ENCODE data around the gene SPAG16.

The SPAG16 gene

DNA sequence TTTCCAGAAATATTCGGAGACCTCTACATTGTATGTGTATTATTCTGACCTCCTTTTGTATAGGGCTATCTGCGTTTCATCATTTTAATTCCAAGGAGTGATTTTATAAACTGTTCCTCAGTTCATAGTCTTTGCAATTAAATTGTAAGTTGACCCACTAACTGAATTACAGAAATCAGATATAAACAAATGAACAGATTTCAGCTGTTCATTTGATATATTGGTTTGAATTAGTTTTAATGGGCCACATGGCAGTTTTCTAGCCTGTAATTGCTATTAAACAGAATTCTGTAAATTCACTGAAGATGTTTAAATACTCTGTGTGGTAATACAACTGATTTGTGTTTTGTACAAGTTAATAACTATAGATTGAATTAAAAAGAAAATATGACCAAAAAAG is 780.2 kb downstream of the SPAG16 start:
- Histone ChIP-seq H3K27ac (ENCODE audit: low read depth, low read length) (no peak overlapping the region), H3K4me3 (ENCODE audit: low read length) (no peak overlapping the region), H3K27me3 (ENCODE audit: control insufficient read depth, insufficient read depth, low read length) (no peaks in the 10 kb centered on the region), H3K36me3 (ENCODE audit: control insufficient read depth, insufficient read depth, low read length) (no peaks in the 10 kb centered on the region), H3K4me1 (ENCODE audit: control insufficient read depth, insufficient read depth, low read length) (peaks cover 2% of the 10 kb centered on the region), H3K9ac (ENCODE audit: low read length) (no peak overlapping the region)

DNA sequence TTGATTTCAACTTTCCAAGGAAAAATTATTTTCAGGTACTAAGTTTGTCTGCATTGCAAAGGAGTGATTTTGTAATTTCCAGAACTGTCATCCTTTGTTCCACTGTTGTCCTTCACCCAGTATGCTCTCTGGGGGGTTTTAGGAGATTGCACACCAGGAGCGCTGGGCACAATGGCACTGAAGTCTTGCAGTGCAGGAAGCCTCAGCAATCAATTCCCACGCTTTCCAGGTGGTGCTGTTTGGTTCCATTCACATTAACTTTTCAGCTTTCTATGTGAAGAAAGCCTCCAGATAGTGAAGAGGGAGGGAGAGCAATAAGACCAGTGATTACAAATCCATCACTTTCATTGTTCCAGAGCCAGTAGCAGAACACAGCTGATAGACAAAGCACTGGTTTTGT is 782.6 kb downstream of the SPAG16 start:
- Histone ChIP-seq H3K27me3 (ENCODE audit: control insufficient read depth, insufficient read depth, low read length) (no peaks in the 10 kb centered on the region), H3K4me1 (ENCODE audit: control insufficient read depth, insufficient read depth, low read length) (peaks cover 5% of the 10 kb centered on the region), H3K36me3 (ENCODE audit: control insufficient read depth, insufficient read depth, low read length) (no peaks in the 10 kb centered on the region), H3K27ac (ENCODE audit: low read depth, low read length) (no peak overlapping the region), H3K4me3 (ENCODE audit: low read length) (no peak overlapping the region), H3K9ac (ENCODE audit: low read length) (no peak overlapping the region)

DNA sequence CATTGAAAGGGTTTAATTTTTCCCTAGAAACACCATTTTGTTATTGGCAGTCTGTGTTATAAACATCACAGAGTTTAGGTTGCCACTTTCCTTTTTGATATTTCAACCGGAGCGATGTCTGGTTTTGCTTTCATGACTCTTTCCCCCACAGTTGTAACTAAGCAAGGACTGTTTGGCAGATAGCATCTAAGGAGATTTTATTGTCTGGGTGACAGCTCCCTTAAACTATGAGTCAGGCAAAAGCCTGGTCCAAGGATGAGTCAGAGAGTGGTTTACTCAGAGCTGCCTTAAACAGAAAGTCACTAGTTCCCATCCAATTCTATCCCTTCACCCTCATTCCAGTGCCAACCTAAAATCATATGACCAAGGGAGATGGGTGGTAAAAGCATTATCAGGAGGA is 785.0 kb downstream of the SPAG16 start:
- H3K27ac ChIP-seq (ENCODE audit: low read depth, low read length): peak overlapping the region; percentile 66
- H3K36me3 ChIP-seq (ENCODE audit: control insufficient read depth, insufficient read depth, low read length): no peaks in the 10 kb centered on the region
- H3K4me1 ChIP-seq (ENCODE audit: control insufficient read depth, insufficient read depth, low read length): peaks cover 5% of the 10 kb centered on the region
- H3K9ac ChIP-seq (ENCODE audit: low read length): no peak overlapping the region
- no peaks in the 10 kb centered on the region for H3K27me3 ChIP-seq (ENCODE audit: control insufficient read depth, insufficient read depth, low read length)
- H3K4me3 ChIP-seq (ENCODE audit: low read length): peak overlapping the region; percentile 13

DNA sequence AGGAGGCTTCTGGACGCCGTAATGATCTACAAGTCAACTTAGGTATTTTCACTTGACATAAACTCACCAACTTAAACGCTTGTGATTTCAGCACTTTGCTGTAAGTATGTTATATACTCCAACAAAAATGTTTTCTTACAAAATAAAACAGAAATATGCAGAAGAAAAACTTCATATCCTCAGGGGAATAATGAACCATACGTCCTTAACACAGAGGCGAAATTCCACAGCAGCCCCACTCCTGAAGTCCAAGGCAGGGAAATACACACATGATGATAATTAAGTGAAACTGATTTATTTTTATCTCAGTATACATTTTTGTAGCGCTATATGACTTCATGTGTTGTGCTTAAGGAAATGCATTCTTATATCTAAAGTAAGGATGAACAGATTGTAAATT is 791.2 kb downstream of the SPAG16 start:
- Histone ChIP-seq H3K27me3 (ENCODE audit: control insufficient read depth, insufficient read depth, low read length) (no peaks in the 10 kb centered on the region), H3K4me3 (ENCODE audit: low read length) (no peak overlapping the region), H3K9ac (ENCODE audit: low read length) (no peak overlapping the region), H3K36me3 (ENCODE audit: control insufficient read depth, insufficient read depth, low read length) (no peaks in the 10 kb centered on the region), H3K4me1 (ENCODE audit: control insufficient read depth, insufficient read depth, low read length) (no peaks in the 10 kb centered on the region), H3K27ac (ENCODE audit: low read depth, low read length) (no peak overlapping the region)

DNA sequence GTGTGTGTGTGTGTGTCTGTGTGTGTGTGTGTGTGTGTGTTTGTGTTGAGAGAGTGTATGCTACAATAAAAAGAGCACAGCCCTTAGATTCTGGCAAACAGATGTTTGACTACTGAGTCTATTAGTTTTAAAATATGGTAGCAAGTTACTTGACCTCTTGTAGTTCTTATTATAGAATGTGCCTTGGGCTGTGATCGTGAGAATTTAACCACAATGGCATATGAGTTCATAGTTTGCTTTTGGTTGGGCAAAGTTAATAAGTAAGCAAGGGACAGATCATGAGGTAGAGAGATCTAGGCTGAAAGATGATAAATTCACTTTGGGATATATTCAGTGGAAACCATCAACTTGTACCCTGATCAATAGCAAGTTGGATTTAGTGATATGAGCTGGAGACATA is 792.3 kb downstream of the SPAG16 start:
- H3K27me3 ChIP-seq (ENCODE audit: control insufficient read depth, insufficient read depth, low read length): no peaks in the 10 kb centered on the region
- no peaks in the 10 kb centered on the region for H3K36me3 ChIP-seq (ENCODE audit: control insufficient read depth, insufficient read depth, low read length)
- no peaks in the 10 kb centered on the region for H3K4me1 ChIP-seq (ENCODE audit: control insufficient read depth, insufficient read depth, low read length)
- H3K27ac ChIP-seq (ENCODE audit: low read depth, low read length): no peak overlapping the region
- H3K9ac ChIP-seq (ENCODE audit: low read length): no peak overlapping the region
- no peak overlapping the region for H3K4me3 ChIP-seq (ENCODE audit: low read length)

DNA sequence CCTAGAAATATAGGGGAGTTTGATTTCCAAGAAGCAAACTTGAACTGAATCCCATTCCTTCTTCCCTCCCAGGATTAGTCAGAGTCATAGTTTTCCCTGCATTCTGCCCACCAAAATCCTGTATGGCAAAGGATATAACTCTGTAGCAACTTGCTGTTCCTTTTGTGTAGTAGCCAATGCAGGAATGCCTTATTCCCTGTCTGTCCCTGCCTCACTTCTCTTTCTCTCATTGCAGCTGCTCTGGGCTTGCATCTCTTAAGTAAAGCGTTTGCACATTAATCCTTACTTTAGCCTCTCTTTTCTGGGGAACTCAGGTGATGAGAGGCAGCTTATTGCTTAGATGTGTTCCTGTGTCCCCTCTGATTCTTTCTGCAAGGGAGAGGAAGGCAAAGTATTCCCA is 793.5 kb downstream of the SPAG16 start:
- Histone ChIP-seq H3K9ac (ENCODE audit: low read length) (no peak overlapping the region), H3K4me3 (ENCODE audit: low read length) (no peak overlapping the region), H3K4me1 (ENCODE audit: control insufficient read depth, insufficient read depth, low read length) (no peaks in the 10 kb centered on the region), H3K27ac (ENCODE audit: low read depth, low read length) (no peak overlapping the region), H3K27me3 (ENCODE audit: control insufficient read depth, insufficient read depth, low read length) (no peaks in the 10 kb centered on the region), H3K36me3 (ENCODE audit: control insufficient read depth, insufficient read depth, low read length) (no peaks in the 10 kb centered on the region)

DNA sequence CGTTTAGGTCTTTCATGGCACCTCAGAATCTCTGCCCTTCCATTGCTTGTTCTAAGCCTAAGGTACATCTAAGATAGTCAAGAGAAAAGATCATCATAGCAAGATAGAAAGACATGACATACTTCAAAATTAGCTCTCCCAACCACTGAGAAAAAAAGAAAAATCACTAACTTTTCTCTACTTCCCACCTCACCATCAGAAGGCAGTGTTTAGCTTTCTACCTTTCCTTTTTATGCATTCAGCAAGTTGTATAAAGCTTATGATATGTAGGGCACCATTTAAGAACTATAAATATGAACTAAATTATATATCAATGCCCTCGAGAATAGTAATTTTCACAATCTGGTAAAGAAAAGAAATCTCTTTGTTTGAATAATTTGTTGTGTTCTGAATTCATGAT is 794.8 kb downstream of the SPAG16 start:
- H3K4me1 ChIP-seq (ENCODE audit: control insufficient read depth, insufficient read depth, low read length): no peaks in the 10 kb centered on the region
- H3K27me3 ChIP-seq (ENCODE audit: control insufficient read depth, insufficient read depth, low read length): no peaks in the 10 kb centered on the region
- H3K36me3 ChIP-seq (ENCODE audit: control insufficient read depth, insufficient read depth, low read length): no peaks in the 10 kb centered on the region
- H3K4me3 ChIP-seq (ENCODE audit: low read length): no peak overlapping the region
- H3K27ac ChIP-seq (ENCODE audit: low read depth, low read length): no peak overlapping the region
- H3K9ac ChIP-seq (ENCODE audit: low read length): no peak overlapping the region

DNA sequence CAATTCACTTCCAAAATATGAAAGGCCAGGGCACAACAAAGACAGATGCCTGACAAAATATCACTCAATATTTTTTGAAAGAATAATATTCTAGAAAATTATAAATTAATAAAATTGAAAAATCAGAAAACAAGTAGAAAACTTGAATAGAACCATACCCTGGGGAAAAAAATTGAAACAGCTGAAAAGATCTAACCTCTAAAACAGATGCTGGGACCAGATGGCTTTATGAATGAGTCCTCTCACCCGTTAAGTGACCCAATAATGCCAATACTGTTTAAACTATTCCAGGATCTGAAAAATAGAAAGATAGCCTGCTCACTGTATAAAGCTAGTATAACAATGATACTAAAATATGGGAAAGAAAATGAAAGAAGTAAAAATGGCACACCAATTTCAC is 804.3 kb downstream of the SPAG16 start:
- H3K27me3 ChIP-seq (ENCODE audit: control insufficient read depth, insufficient read depth, low read length): no peaks in the 10 kb centered on the region
- H3K9ac ChIP-seq (ENCODE audit: low read length): no peak overlapping the region
- no peak overlapping the region for H3K4me3 ChIP-seq (ENCODE audit: low read length)
- H3K4me1 ChIP-seq (ENCODE audit: control insufficient read depth, insufficient read depth, low read length): no peaks in the 10 kb centered on the region
- H3K36me3 ChIP-seq (ENCODE audit: control insufficient read depth, insufficient read depth, low read length): no peaks in the 10 kb centered on the region
- no peak overlapping the region for H3K27ac ChIP-seq (ENCODE audit: low read depth, low read length)

DNA sequence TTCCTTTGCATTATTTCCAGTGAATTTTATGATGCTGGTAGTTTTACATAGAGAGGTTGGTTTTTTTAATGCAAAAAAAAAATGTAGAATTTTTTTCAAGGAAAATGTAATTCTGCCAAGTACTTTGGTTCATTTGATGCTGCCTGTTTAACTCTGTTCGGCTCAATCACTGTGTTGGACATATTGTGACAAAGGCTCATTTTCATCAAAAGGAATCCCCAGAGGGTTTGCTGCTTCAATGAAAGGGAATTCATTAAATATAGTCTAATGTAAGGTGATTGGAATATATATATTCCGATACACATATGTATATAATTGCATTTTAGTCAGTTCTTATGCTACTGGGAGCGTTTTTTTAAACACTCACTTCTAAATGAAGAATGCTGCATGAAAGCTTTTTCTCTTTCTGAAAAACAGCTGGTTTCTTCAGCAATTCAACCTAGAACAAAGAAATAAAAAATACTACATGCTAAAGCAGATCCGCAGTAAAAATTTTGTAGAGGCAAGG is 812.0 kb downstream of the SPAG16 start:
- no peak overlapping the region for H3K4me3 ChIP-seq (ENCODE audit: low read length)
- H3K27ac ChIP-seq (ENCODE audit: low read depth, low read length): no peak overlapping the region
- H3K9ac ChIP-seq (ENCODE audit: low read length): no peak overlapping the region
- H3K4me1 ChIP-seq (ENCODE audit: control insufficient read depth, insufficient read depth, low read length): no peaks in the 10 kb centered on the region
- no peaks in the 10 kb centered on the region for H3K27me3 ChIP-seq (ENCODE audit: control insufficient read depth, insufficient read depth, low read length)
- no peaks in the 10 kb centered on the region for H3K36me3 ChIP-seq (ENCODE audit: control insufficient read depth, insufficient read depth, low read length)

DNA sequence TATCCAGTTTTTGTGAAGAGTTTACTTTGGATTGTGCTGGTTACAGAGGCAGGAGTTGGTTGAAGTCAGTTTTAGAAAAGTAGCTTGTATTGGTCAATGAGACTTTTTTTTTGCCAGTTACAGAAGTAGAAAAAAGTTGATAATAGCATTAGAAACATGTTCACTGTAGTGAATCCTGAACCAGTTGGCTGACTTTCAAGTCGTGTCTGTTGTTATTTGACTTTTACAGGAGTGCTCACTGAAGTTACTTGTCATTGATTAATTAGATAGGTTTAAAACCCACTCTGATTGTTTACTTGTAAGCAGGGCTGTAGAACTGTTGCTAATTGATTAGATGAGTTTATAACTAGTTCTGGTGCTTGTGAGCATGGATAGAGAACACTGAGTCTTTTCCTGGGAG is 814.5 kb downstream of the SPAG16 start:
- no peaks in the 10 kb centered on the region for H3K36me3 ChIP-seq (ENCODE audit: control insufficient read depth, insufficient read depth, low read length)

DNA sequence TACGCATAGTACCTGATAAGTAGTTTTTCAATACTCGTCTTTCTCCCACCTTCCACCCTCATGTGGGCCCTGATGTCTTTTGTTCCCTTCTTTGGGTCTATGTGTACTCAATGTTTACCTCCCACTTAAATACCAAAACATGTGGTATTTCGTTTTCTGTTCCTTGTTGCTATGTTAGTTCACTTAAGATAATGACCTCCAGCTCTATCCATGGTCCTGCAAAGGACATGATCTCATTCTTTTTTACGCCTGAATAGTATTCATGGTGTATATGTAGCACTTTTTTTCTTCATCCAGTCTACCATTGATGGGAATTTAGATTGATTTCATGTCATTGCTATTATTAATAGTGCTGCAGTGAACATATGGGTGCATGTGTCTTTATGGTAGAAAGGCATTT is 816.2 kb downstream of the SPAG16 start:
- Histone ChIP-seq H3K27ac (ENCODE audit: low read depth, low read length) (no peak overlapping the region), H3K4me1 (ENCODE audit: control insufficient read depth, insufficient read depth, low read length) (no peaks in the 10 kb centered on the region), H3K36me3 (ENCODE audit: control insufficient read depth, insufficient read depth, low read length) (no peaks in the 10 kb centered on the region), H3K9ac (ENCODE audit: low read length) (no peak overlapping the region), H3K4me3 (ENCODE audit: low read length) (no peak overlapping the region), H3K27me3 (ENCODE audit: control insufficient read depth, insufficient read depth, low read length) (no peaks in the 10 kb centered on the region)

More for the DNA sequence above, 814.5 kb downstream of the SPAG16 start:
- H3K27me3 ChIP-seq (ENCODE audit: control insufficient read depth, insufficient read depth, low read length): no peaks in the 10 kb centered on the region
- H3K9ac ChIP-seq (ENCODE audit: low read length): no peak overlapping the region
- H3K4me3 ChIP-seq (ENCODE audit: low read length): no peak overlapping the region
- H3K27ac ChIP-seq (ENCODE audit: low read depth, low read length): no peak overlapping the region
- no peaks in the 10 kb centered on the region for H3K4me1 ChIP-seq (ENCODE audit: control insufficient read depth, insufficient read depth, low read length)

DNA sequence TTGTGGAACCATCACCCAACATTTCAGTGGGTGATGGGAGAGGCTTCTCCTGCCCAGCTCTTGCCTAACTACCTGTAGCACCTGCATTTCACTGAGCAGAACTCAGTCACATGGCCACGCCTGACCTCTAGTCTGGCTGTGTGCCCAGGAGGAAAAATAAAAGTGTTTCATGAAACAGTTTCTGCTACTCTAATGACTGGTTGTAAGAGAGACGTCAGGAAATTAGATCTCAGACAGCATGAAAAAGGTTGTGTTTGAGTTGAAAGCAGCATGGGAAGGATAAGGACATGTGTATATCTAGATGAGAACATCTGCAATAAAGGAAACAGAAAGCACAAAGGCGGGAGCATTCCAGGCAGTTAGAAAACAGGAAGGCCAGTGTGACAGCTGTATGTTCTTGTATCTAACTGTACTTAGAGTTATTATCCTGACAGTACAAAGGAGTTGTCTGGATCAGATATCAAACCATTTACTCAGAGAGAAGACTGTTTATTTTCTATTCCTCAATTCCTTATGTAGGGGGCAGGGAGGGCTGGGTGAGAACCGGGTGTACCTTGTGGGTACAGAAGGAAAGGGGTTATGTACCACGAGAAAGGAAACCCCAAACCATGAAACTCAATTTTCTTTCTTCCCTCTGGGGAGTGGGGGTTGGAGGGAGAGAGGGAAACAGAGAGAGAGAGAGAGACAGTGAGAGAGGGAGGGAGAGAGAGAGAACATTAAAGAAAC is 819.2 kb downstream of the SPAG16 start:
- Histone ChIP-seq H3K36me3 (ENCODE audit: control insufficient read depth, insufficient read depth, low read length) (no peaks in the 10 kb centered on the region), H3K4me1 (ENCODE audit: control insufficient read depth, insufficient read depth, low read length) (no peaks in the 10 kb centered on the region), H3K27me3 (ENCODE audit: control insufficient read depth, insufficient read depth, low read length) (no peaks in the 10 kb centered on the region), H3K9ac (ENCODE audit: low read length) (no peak overlapping the region), H3K4me3 (ENCODE audit: low read length) (no peak overlapping the region), H3K27ac (ENCODE audit: low read depth, low read length) (no peak overlapping the region)

DNA sequence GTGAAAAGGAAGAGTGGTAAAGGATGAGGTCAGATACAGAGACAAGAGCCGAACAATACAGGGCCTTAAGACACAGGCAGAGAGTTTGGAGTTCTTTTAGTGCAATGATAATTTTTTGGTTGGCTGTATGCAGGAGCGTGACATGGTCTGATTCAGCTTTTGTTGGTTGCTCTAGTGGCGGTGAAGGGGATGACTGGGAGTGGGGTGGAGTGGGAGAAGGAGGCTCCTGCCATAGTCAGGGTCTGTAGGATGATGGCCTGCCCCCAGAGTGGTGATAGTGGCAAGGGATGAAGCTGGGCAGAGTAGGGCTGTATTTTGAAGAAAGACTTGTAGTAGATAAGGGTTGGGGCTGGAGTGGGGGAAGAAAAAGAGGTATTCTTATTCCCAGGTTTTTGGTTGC is 820.0 kb downstream of the SPAG16 start:
- Histone ChIP-seq H3K9ac (ENCODE audit: low read length) (no peak overlapping the region), H3K27me3 (ENCODE audit: control insufficient read depth, insufficient read depth, low read length) (no peaks in the 10 kb centered on the region), H3K4me1 (ENCODE audit: control insufficient read depth, insufficient read depth, low read length) (no peaks in the 10 kb centered on the region), H3K27ac (ENCODE audit: low read depth, low read length) (no peak overlapping the region), H3K4me3 (ENCODE audit: low read length) (no peak overlapping the region), H3K36me3 (ENCODE audit: control insufficient read depth, insufficient read depth, low read length) (no peaks in the 10 kb centered on the region)

Data from rectal smooth muscle tissue (tissue), 1 donor.